HepG2 (cell line): ENCODE measurements around the gene PCSK2. TPM values are rescaled to one million over a fixed set of nuclear protein-coding genes. Genes with fewer than 3 reads are reported as not detected.

Source experiments
- ATAC-seq: fragments of 200-7000 bp; cut with Tn5 transposase; 3 replicates; pipeline ENCODE4 v1.9.1; 2020; ENCODE audit warnings: mild to moderate bottlenecking, moderate library complexity
- BruUV-seq: library from RNA; stranded (reverse); fragments of 400-500 nt; replicated peaks from 2 replicates; lab custom pipeline; 2021; lab: Mats Ljungman, UMichigan
- CTCF ChIA-PET: fragments of 300-600 bp; formaldehyde crosslinking; extraction: SDS; loops from one replicate; lab custom pipeline; 2021; ENCODE audit warnings: low total read pairs, inconsistent platforms, low intra/inter-chr PET ratio; lab: Yijun Ruan, JAX
- POLR2A ChIA-PET: fragments of 350-600 bp; sonication (Branson Sonifier 250); formaldehyde crosslinking; loops from one replicate; lab custom pipeline; 2020; ENCODE audit warnings: antibody characterized with exemption, inconsistent platforms; lab: Yijun Ruan, JAX
- DNase-seq: peaks from one replicate; pipeline ENCODE4 v3.0.0-alpha.2; 2015; ENCODE audit warnings: low spot score
- FAIRE-seq: peaks from 3 replicates; lab custom pipeline; 2011; peaks lifted over from hg19 to GRCh38; lab: Jason Lieb, UNC
- H2AFZ ChIP-seq: one replicate; pipeline ENCODE4 v1.6.1; 2011; ENCODE audit warnings: low read length, inconsistent platforms
- H3K27ac ChIP-seq: fragments of 300-600 bp; 3 replicates; pipeline ENCODE4 v1.8.0; 2011; ENCODE audit warnings: mixed run types, mild to moderate bottlenecking, mixed read lengths, low read length, inconsistent platforms; ENCODE audit not compliant: insufficient read depth; ENCODE audit errors: extremely low read length
- H3K27me3 ChIP-seq, 2 experiments: fragments of 200-600 bp in 1 of 2; 2 replicates in 1 of 2; 3 replicates in 1 of 2; pipeline versions ENCODE4 v1.6.0 to v1.8.0; 2011; ENCODE audit warnings: low read length in 2 of 2, mild to moderate bottlenecking in 2 of 2, moderate library complexity in 2 of 2, inconsistent platforms in 1 of 2; ENCODE audit not compliant: insufficient read depth in 2 of 2, control insufficient read depth in 1 of 2
- H3K36me3 ChIP-seq, 2 experiments: fragments of 200-600 bp in 1 of 2; replicated peaks in 1 of 2; 2 replicates in 1 of 2; 3 replicates in 1 of 2; pipeline versions ENCODE4 v1.5.1 to v1.8.0; 2011; ENCODE audit warnings: low read length in 2 of 2, inconsistent platforms in 1 of 2; ENCODE audit not compliant: insufficient read depth in 2 of 2, control insufficient read depth in 1 of 2
- H3K4me1 ChIP-seq: 2 replicates; pipeline ENCODE4 v1.5.1; 2012; ENCODE audit warnings: low read length, inconsistent platforms; ENCODE audit not compliant: insufficient read depth
- H3K4me2 ChIP-seq: 2 replicates; pipeline ENCODE4 v1.6.0; 2011; ENCODE audit warnings: low read depth, low read length, inconsistent platforms
- H3K4me3 ChIP-seq, 3 experiments: fragments of 200-600 bp in 1 of 3; sonication (generic), shearing (Covaris generic) in 1 of 3; replicated peaks in 1 of 3; 2 replicates each; pipeline ENCODE4 v1.5.1; 2011 to 2016; ENCODE audit warnings: low read length in 3 of 3, inconsistent platforms in 2 of 3, low read depth in 2 of 3, mild to moderate bottlenecking in 2 of 3, control low read depth in 1 of 3, mixed read lengths in 1 of 3; ENCODE audit not compliant: insufficient read depth in 1 of 3
- H3K79me2 ChIP-seq: one replicate; pipeline ENCODE4 v1.6.1; 2011; ENCODE audit warnings: low read length, inconsistent platforms; ENCODE audit not compliant: insufficient read depth
- H3K9ac ChIP-seq: 2 replicates; pipeline ENCODE4 v1.6.0; 2011; ENCODE audit warnings: mild to moderate bottlenecking, low read depth, low read length, inconsistent platforms; ENCODE audit not compliant: insufficient read depth
- H3K9me3 ChIP-seq: 2 replicates; pipeline ENCODE4 v1.5.1; 2012; ENCODE audit warnings: mild to moderate bottlenecking, low read length
- H4K20me1 ChIP-seq: 2 replicates; pipeline ENCODE4 v1.6.0; 2011; ENCODE audit warnings: inconsistent platforms, mild to moderate bottlenecking, low read length, moderate library complexity; ENCODE audit not compliant: insufficient read depth
- AKAP8 ChIP-seq: sonication (generic); formaldehyde crosslinking; IDR thresholded peaks from 2 replicates; pipeline ENCODE4 v1.5.1; 2020; ENCODE audit warnings: mild to moderate bottlenecking, missing genetic modification reagents
- AKNA ChIP-seq: sonication (generic); formaldehyde crosslinking; IDR thresholded peaks from 2 replicates; pipeline ENCODE4 v1.4.0; 2020; ENCODE audit warnings: missing genetic modification reagents, borderline replicate concordance
- BCL3 ChIP-seq: sonication (generic); formaldehyde crosslinking; IDR thresholded peaks from 2 replicates; pipeline ENCODE4 v1.5.1; 2020; ENCODE audit warnings: mild to moderate bottlenecking, missing genetic modification reagents, moderate library complexity
- KLF11 ChIP-seq: IDR thresholded peaks from 2 replicates; pipeline ENCODE4 v1.6.1; 2016; ENCODE audit warnings: missing compliant biosample characterization
- NCOA5 ChIP-seq: sonication (generic); formaldehyde crosslinking; IDR thresholded peaks from 2 replicates; pipeline ENCODE4 v1.4.0; 2020; ENCODE audit warnings: missing genetic modification reagents
- PTBP1 ChIP-seq: fragments of 200-400 bp; formaldehyde crosslinking; IDR thresholded peaks from 2 replicates; pipeline ENCODE4 v1.6.1; 2018; ENCODE audit warnings: low read length, low read depth; ENCODE audit not compliant: poor library complexity, severe bottlenecking
- SMARCC2 ChIP-seq: fragments of 450-650 bp; IDR thresholded peaks from 2 replicates; pipeline ENCODE4 v1.6.1; 2017; ENCODE audit warnings: antibody characterized with exemption, mild to moderate bottlenecking
- ZNF234 ChIP-seq: sonication (generic); formaldehyde crosslinking; conservative IDR thresholded peaks from 2 replicates; pipeline ENCODE4 v1.5.1; 2020; ENCODE audit warnings: mild to moderate bottlenecking, missing genetic modification reagents
- ZNF24 ChIP-seq: fragments of 450-650 bp; IDR thresholded peaks from 2 replicates; pipeline ENCODE4 v1.6.1; 2017; ENCODE audit warnings: antibody characterized with exemption, mild to moderate bottlenecking
- ZNF574 ChIP-seq: sonication (generic); formaldehyde crosslinking; IDR thresholded peaks from 2 replicates; pipeline ENCODE4 v1.4.0; 2020; ENCODE audit warnings: missing genetic modification reagents
- ZNF687 ChIP-seq: sonication (generic); formaldehyde crosslinking; IDR thresholded peaks from 2 replicates; pipeline ENCODE4 v1.5.1; 2020; ENCODE audit warnings: mild to moderate bottlenecking, missing genetic modification reagents, moderate library complexity
- ZNF709 ChIP-seq: sonication (generic); formaldehyde crosslinking; IDR thresholded peaks from 2 replicates; pipeline ENCODE4 v1.5.0; 2020; ENCODE audit warnings: mild to moderate bottlenecking, missing genetic modification reagents
- WGBS: methylation state at CpG from one replicate; pipeline ENCODE4 v1.1.6; 2017; ENCODE audit warnings: low lambda C conversion rate; 5-methylcytosine and 5-hydroxymethylcytosine counted together
- in situ Hi-C: cut with HindIII; loops from 2 replicates; pipeline ENCODE4 v1.10.0; 2017; ENCODE audit warnings: low pct_unique_long_range_greater_than_20kb; ENCODE audit not compliant: extremely low pct_ligation_motif_present
- intact Hi-C: fragments of 100-400 bp; cut with micrococcal nuclease; formaldehyde crosslinking; loops from one replicate; pipeline ENCODE4 v1.10.0; 2022; ENCODE audit not compliant: unreplicated experiment
- polyA plus RNA-seq, 8 experiments: library from polyadenylated mRNA; depleted of rRNA in 3 of 8; stranded (reverse) in 7 of 8; unstranded in 1 of 8; fragments of >200 nt; fragmentation: Illumina TruSeq in 4 of 8; extraction: Trizol in 4 of 8; gene quantifications; 2 replicates each; pipeline versions ENCODE4 v1.2.1 to v1.2.3, GENCODE V29; 2011 to 2016; ENCODE audit warnings: low read depth in 4 of 8, missing spikeins in 1 of 8, mixed read lengths in 1 of 8; ENCODE audit not compliant: insufficient read depth in 1 of 8
- total RNA-seq, 5 experiments: library from RNA; depleted of rRNA; stranded (reverse); fragments of >200 nt; fragmentation: Illumina TruSeq; extraction: Trizol; gene quantifications; 2 replicates each; pipeline ENCODE4 v1.2.3, GENCODE V29; 2016; ENCODE audit warnings: low read depth in 1 of 5

The PCSK2 gene
- total and polyA plus RNA-seq, 2 of the 13 experiments (the other 11 are each of a cell fraction or from before 2014, with no cell fraction given) = not detected

GRCh38 chr20:17262786-17263185 is 35.9 kb downstream of the PCSK2 start:
- H3K79me2 ChIP-seq = no peaks in the 10 kb centered on the region
- intact Hi-C loops = no loop called here
- H3K4me3 ChIP-seq = no peak overlapping the region
- H3K4me1 ChIP-seq = no peaks in the 10 kb centered on the region
- H3K27me3 ChIP-seq = no peaks in the 10 kb centered on the region
- FAIRE-seq (no peak), ATAC-seq (no peak), DNase-seq (no peak)
- no peak overlapping the region for H2AFZ ChIP-seq
- BruUV-seq = no TSS peak
- POLR2A ChIA-PET = no interaction called here
- CTCF ChIA-PET = no interaction called here
- in situ Hi-C loops = no loop called here
- H3K36me3 ChIP-seq = no peaks in the 10 kb centered on the region
- no peak overlapping the region for H3K4me2 ChIP-seq
- H3K9me3 ChIP-seq = no peaks in the 10 kb centered on the region
- H3K9ac ChIP-seq = no peak overlapping the region
- no peak overlapping the region for H3K27ac ChIP-seq
- no peaks in the 10 kb centered on the region for H4K20me1 ChIP-seq
- WGBS = 9% methylated on average over 3 of the region's 3 CpGs
- no peak for TF ChIP-seq NCOA5 (CRISPR knock-in tag)
- no peak for TF ChIP-seq KLF11
- TF ChIP-seq ZNF24 = no peak
- no peak for TF ChIP-seq ZNF574 (CRISPR knock-in tag)
- TF ChIP-seq PTBP1 = no peak
- TF ChIP-seq AKAP8 (CRISPR knock-in tag) = no peak
- no peak for TF ChIP-seq BCL3 (CRISPR knock-in tag)
- no peak for TF ChIP-seq ZNF687
- TF ChIP-seq SMARCC2 = no peak
- TF ChIP-seq ZNF709 (CRISPR knock-in tag) = no peak
- TF ChIP-seq ZNF234 (CRISPR knock-in tag) = no peak
- TF ChIP-seq AKNA (CRISPR knock-in tag) = no peak
